ENCODE measurements around the gene CRTAC1.

CRTAC1 gene

GRCh38 chr10:97924678-97925077 lies 105.7 kb downstream of the CRTAC1 start:
- DNase-seq (ENCODE audit: low read depth) = no peak

- DNase-seq (ENCODE audit: low read depth) = no peak
These were observed 106.9 kb downstream of the CRTAC1 start for GRCh38 chr10:97923476-97923875.

GRCh38 chr10:97923057-97923456 lies 107.4 kb downstream of the CRTAC1 start:
- no peak for DNase-seq (ENCODE audit: low read depth)

GRCh38 chr10:97922022-97922758 lies 108.2 kb downstream of the CRTAC1 start:
- no peak for DNase-seq (ENCODE audit: low read depth)

GRCh38 chr10:97921581-97922021 lies 108.8 kb downstream of the CRTAC1 start:
- no peak for DNase-seq (ENCODE audit: low read depth)

GRCh38 chr10:97920865-97921264 lies 109.6 kb downstream of the CRTAC1 start:
- no peak for DNase-seq (ENCODE audit: low read depth)

- DNase-seq (ENCODE audit: low read depth) = no peak
These were observed 111.4 kb downstream of the CRTAC1 start for GRCh38 chr10:97919012-97919411.

- no peak for DNase-seq (ENCODE audit: low read depth)
These were observed 113.8 kb downstream of the CRTAC1 start for GRCh38 chr10:97916586-97916985.

GRCh38 chr10:97915346-97916131 lies 114.9 kb downstream of the CRTAC1 start:
- no peak for DNase-seq (ENCODE audit: low read depth)

- DNase-seq (ENCODE audit: low read depth) = peak; percentile 35
These were observed 115.6 kb downstream of the CRTAC1 start for GRCh38 chr10:97914837-97915211.

- no peak for DNase-seq (ENCODE audit: low read depth)
These were observed 116.1 kb downstream of the CRTAC1 start for GRCh38 chr10:97914171-97914836.

GRCh38 chr10:97913614-97914013 lies 116.8 kb downstream of the CRTAC1 start:
- no peak for DNase-seq (ENCODE audit: low read depth)

GRCh38 chr10:97913193-97913592 lies 117.2 kb downstream of the CRTAC1 start:
- DNase-seq (ENCODE audit: low read depth) = no peak

GRCh38 chr10:97911217-97911616 lies 119.2 kb downstream of the CRTAC1 start:
- no peak for DNase-seq (ENCODE audit: low read depth)

GRCh38 chr10:97910661-97911060 lies 119.8 kb downstream of the CRTAC1 start:
- no peak for DNase-seq (ENCODE audit: low read depth)

- DNase-seq (ENCODE audit: low read depth) = no peak
These were observed 122.6 kb downstream of the CRTAC1 start for GRCh38 chr10:97907830-97908229.

GRCh38 chr10:97907211-97907610 lies 123.2 kb downstream of the CRTAC1 start:
- DNase-seq (ENCODE audit: low read depth) = no peak

GRCh38 chr10:97905276-97905675 lies 125.1 kb downstream of the CRTAC1 start:
- no peak for DNase-seq (ENCODE audit: low read depth)

- no peak for DNase-seq (ENCODE audit: low read depth)
These were observed 125.8 kb downstream of the CRTAC1 start for GRCh38 chr10:97904576-97904975.

- no peak for DNase-seq (ENCODE audit: low read depth)
These were observed 126.4 kb downstream of the CRTAC1 start for GRCh38 chr10:97904018-97904381.

GRCh38 chr10:97903128-97904017 lies 127.0 kb downstream of the CRTAC1 start:
- no peak for DNase-seq (ENCODE audit: low read depth)

GRCh38 chr10:97901381-97901780 lies 129.0 kb downstream of the CRTAC1 start:
- no peak for DNase-seq (ENCODE audit: low read depth)
